MM.1S (cell line): ENCODE measurements around the gene FOXK1.

Source experiments
- DNase-seq: peaks from one replicate; pipeline ENCODE4 v3.0.0-alpha.2; 2015
- H2AFZ ChIP-seq: fragments of 300-600 bp; sonication (generic); 2 replicates; pipeline ENCODE4 v1.6.0; 2016; ENCODE audit warnings: antibody characterized with exemption, low read length
- H3F3A ChIP-seq: fragments of 300-600 bp; sonication (generic); 2 replicates; pipeline ENCODE4 v1.6.1; 2016; ENCODE audit warnings: mild to moderate bottlenecking, antibody characterized with exemption, low read length, moderate library complexity, mixed read lengths; ENCODE audit not compliant: insufficient read depth
- H3K27ac ChIP-seq: fragments of 300-600 bp; sonication (generic); 2 replicates; pipeline ENCODE4 v1.5.1; 2016; ENCODE audit warnings: mild to moderate bottlenecking, low read length
- H3K27me3 ChIP-seq: fragments of 300-600 bp; sonication (generic); replicated peaks from 2 replicates; pipeline ENCODE4 v1.6.0; 2016; ENCODE audit warnings: low read length; ENCODE audit not compliant: insufficient read depth
- H3K36me3 ChIP-seq: fragments of 300-600 bp; sonication (generic); replicated peaks from 2 replicates; pipeline ENCODE4 v1.6.1; 2016; ENCODE audit warnings: mild to moderate bottlenecking, low read length, mixed read lengths; ENCODE audit not compliant: insufficient read depth
- H3K4me1 ChIP-seq: fragments of 300-600 bp; sonication (generic); 2 replicates; pipeline ENCODE4 v1.6.1; 2016; ENCODE audit warnings: low read length, mixed read lengths
- H3K4me2 ChIP-seq: fragments of 300-600 bp; sonication (generic); 2 replicates; pipeline ENCODE4 v1.6.0; 2016; ENCODE audit warnings: low read depth, low read length
- H3K4me3 ChIP-seq: fragments of 300-600 bp; sonication (generic); 2 replicates; pipeline ENCODE4 v1.5.1; 2016; ENCODE audit warnings: low read length, mixed read lengths
- H3K79me2 ChIP-seq: fragments of 300-600 bp; sonication (generic); 2 replicates; pipeline ENCODE4 v1.6.1; 2016; ENCODE audit warnings: mixed run types, low read length, mixed read lengths
- H3K9ac ChIP-seq: fragments of 300-600 bp; sonication (generic); 2 replicates; pipeline ENCODE4 v1.6.1; 2016; ENCODE audit warnings: low read length, mixed read lengths
- H3K9me2 ChIP-seq: fragments of 300-600 bp; sonication (generic); replicated peaks from 2 replicates; pipeline ENCODE4 v1.6.1; 2016; ENCODE audit warnings: mild to moderate bottlenecking, low read length, mixed read lengths; ENCODE audit not compliant: insufficient read depth
- H3K9me3 ChIP-seq: fragments of 300-600 bp; sonication (generic); replicated peaks from 2 replicates; pipeline ENCODE4 v1.6.1; 2016; ENCODE audit warnings: mild to moderate bottlenecking, low read length, mixed read lengths; ENCODE audit not compliant: insufficient read depth
- H4K20me1 ChIP-seq: fragments of 300-600 bp; sonication (generic); 2 replicates; pipeline ENCODE4 v1.6.1; 2016; ENCODE audit warnings: mild to moderate bottlenecking, low read length, moderate library complexity, mixed read lengths; ENCODE audit not compliant: insufficient read depth
- CTCF ChIP-seq: fragments of 300-600 bp; sonication (generic); IDR thresholded peaks from 2 replicates; pipeline ENCODE4 v1.5.1; 2016; ENCODE audit warnings: antibody characterized with exemption, low read length, mixed read lengths
- EZH2 ChIP-seq: fragments of 300-600 bp; sonication (generic); optimal IDR thresholded peaks from 2 replicates; pipeline ENCODE3; 2017; ENCODE audit warnings: low read depth, mild to moderate bottlenecking, antibody characterized with exemption, low read length, mixed read lengths
- EZH2phosphoT487 ChIP-seq: fragments of 300-600 bp; sonication (generic); IDR thresholded peaks from 2 replicates; pipeline ENCODE4 v1.6.1; 2018; ENCODE audit warnings: antibody characterized with exemption, low read length

Gene FOXK1

GRCh38 chr7:4786015-4786414, 103.9 kb downstream of the FOXK1 start:
- H3K4me1 ChIP-seq = no peaks in the 10 kb centered on the region
- H3K4me3 ChIP-seq = no peak overlapping the region
- no peaks in the 10 kb centered on the region for H3F3A ChIP-seq
- no peaks in the 10 kb centered on the region for H4K20me1 ChIP-seq
- H3K9ac ChIP-seq = no peak overlapping the region
- no peaks in the 10 kb centered on the region for H3K9me2 ChIP-seq
- no peaks in the 10 kb centered on the region for H3K9me3 ChIP-seq
- H2AFZ ChIP-seq = no peak overlapping the region
- no peak for DNase-seq
- no peak overlapping the region for H3K27ac ChIP-seq
- no peak for TF ChIP-seq EZH2phosphoT487
- TF ChIP-seq EZH2 = no peak
- no peak for TF ChIP-seq CTCF
- H3K36me3 ChIP-seq = no peaks in the 10 kb centered on the region
- H3K27me3 ChIP-seq = no peaks in the 10 kb centered on the region
- H3K4me2 ChIP-seq = no peak overlapping the region
- peaks cover 8% of the 10 kb centered on the region for H3K79me2 ChIP-seq

- Histone ChIP-seq H3K79me2 (no peaks in the 10 kb centered on the region), H2AFZ (no peak overlapping the region), H3K36me3 (no peaks in the 10 kb centered on the region), H3K4me2 (no peak overlapping the region), H3K9me2 (no peaks in the 10 kb centered on the region), H3K27me3 (no peaks in the 10 kb centered on the region), H3K27ac (no peak overlapping the region), H3K9me3 (no peaks in the 10 kb centered on the region), H4K20me1 (no peaks in the 10 kb centered on the region), H3F3A (no peaks in the 10 kb centered on the region), H3K9ac (no peak overlapping the region), H3K4me3 (no peak overlapping the region), H3K4me1 (no peaks in the 10 kb centered on the region)
- TF ChIP-seq EZH2phosphoT487 (no peak), EZH2 (no peak), CTCF (no peak)
- no peak for DNase-seq
Observed at GRCh38 chr7:4787541-4787940, 105.4 kb downstream of the FOXK1 start.

GRCh38 chr7:4787947-4788626, 106.0 kb downstream of the FOXK1 start:
- H3K79me2 ChIP-seq = no peaks in the 10 kb centered on the region
- H3K36me3 ChIP-seq = no peaks in the 10 kb centered on the region
- H3K27me3 ChIP-seq = no peaks in the 10 kb centered on the region
- H2AFZ ChIP-seq = no peak overlapping the region
- no peaks in the 10 kb centered on the region for H3K4me1 ChIP-seq
- H4K20me1 ChIP-seq = no peaks in the 10 kb centered on the region
- TF ChIP-seq EZH2 (no peak), EZH2phosphoT487 (no peak), CTCF (no peak)
- no peak overlapping the region for H3K4me3 ChIP-seq
- H3K4me2 ChIP-seq = no peak overlapping the region
- no peaks in the 10 kb centered on the region for H3K9me3 ChIP-seq
- no peaks in the 10 kb centered on the region for H3F3A ChIP-seq
- H3K9me2 ChIP-seq = no peaks in the 10 kb centered on the region
- H3K9ac ChIP-seq = no peak overlapping the region
- no peak overlapping the region for H3K27ac ChIP-seq
- no peak for DNase-seq
